GDM1 (cell line): ENCODE results near the gene OTUD7B.
"Not testable (repeated sequence)": the region's sequence is repeated elsewhere in the genome, so short reads cannot be mapped to it uniquely, and the experiment has no call there.

ENCODE experiments used
- DNase-seq: peaks from one replicate; lab custom pipeline; 2025; lab: John Stamatoyannopoulos, UW

Gene OTUD7B

DNA sequence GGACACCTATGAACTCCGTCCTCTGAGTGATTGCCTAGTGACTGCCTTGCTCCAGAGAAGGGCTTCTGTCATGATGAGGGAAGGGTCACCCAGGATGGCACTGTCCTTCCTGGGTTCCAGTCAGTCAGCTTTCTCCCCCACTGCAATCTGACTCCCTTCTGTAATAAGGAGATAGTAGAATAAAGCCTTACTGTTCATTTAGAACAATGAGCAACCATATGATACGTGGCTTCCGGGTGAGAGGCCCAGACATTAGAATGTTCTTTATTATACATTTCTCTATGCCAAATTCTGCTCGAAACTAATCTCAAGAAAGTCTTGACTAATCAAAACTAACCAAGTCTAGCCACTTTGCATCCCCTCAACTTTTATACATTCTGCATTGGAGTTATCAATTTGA is 65.3 kb downstream of the OTUD7B start:
- DNase-seq, result no peak

DNA sequence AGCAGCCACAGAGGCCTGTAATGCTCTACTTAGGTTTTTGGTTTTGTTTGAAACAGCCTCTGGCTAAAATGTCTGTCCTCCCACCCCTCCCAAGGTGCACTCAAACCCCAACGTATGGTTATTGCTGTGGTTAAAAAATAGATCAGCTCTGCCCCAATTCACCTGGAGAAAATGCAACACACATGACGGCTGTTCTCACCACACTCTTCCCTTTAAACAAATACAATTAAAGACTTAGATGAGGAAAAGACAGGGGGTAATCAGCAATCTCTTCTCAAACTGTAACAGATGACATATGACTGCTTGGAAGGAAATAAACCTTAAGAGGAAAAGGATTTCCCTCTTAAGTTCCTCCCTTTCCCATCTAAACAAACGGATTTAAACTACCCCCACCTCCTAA is 67.6 kb downstream of the OTUD7B start:
- DNase-seq, result no peak

- no peak for DNase-seq
Measured at GRCh38 chr1:149942207-149942606, 68.3 kb downstream of the OTUD7B start.

GRCh38 chr1:149940427-149940826 is 70.1 kb downstream of the OTUD7B start:
- no peak for DNase-seq

GRCh38 chr1:149938668-149939003 is 71.9 kb downstream of the OTUD7B start:
- DNase-seq, result not testable (repeated sequence)

GRCh38 chr1:149937759-149938158 is 72.8 kb downstream of the OTUD7B start:
- no peak for DNase-seq

DNA sequence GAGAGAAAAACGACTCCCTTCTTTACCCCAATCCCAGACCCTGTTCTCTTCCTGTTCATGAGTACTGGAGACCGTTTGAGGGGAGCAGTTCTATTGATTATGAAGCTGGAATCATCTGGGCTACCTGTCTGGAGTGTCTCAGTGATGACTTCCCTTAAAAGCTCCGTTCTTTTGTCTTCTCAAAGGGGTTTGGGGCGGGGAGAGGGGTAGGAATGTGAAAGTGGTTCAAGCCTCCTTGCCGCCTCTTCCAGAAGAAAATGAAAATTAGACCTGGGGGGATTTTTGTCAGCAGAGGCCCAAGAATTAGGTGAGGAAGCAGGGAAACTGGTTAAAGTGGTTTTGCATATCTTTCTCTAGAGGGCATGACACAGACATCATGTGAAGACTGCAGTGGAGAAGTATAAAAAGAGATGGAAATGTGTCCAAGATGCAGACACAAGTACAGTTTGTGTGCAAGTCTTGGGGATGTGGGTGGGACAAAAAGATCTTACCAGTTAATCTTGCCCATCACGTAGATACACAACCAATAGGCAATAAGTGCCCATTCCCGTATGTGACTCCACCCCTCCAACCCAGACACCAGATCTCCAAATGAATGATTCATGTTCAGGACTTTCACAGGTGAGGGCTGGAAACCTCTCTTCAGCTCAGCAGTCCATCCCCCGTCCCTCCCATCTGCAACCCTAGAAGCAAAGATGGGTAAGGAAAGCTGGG is 73.4 kb downstream of the OTUD7B start:
- no peak for DNase-seq

DNA sequence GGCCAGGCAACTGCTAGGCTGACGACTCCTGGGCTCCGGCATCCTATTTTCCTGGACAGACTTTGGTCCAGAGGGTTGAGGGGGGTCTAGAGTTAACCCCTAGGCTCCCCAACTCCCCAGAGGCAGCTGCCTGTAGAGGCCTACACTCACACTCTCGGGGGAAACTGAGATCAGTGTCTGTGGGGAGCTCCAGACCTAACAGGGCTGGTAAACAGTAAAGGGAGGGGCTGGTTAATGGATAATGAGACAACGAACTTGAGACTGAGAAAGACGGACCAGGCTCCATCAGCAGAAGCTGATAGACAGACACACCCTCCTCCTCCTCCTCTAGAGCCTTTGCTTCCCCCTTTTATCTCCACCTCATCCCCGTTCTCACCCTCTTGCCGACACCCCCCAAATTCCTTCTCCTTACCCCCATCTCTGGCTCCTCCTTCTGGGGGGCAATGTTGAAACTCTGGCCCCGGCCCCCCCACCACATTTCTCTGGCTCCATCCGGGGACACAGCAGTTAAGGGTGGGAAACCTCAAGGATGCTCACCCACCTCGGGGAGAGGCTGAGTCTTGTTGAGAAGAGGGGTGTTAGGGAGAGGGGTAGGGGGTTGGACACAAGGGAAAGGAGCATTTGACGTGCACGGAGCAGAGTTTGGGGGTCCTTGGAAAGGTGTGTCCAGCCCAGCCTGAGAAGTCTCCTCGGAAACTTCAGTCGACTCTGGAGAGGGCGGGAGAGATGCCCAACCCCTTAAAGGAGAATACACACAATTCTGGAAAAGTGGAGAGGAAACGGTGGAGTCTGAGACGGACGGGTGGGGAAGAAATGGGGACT is 74.1 kb downstream of the OTUD7B start, which contains the start of gene MTMR11:
Gene MTMR11 (minus strand): TSS at position 710 of the 822 bp plus-strand sequence. CDS start 232 bp downstream, at position 478.
- no peak for DNase-seq

DNA sequence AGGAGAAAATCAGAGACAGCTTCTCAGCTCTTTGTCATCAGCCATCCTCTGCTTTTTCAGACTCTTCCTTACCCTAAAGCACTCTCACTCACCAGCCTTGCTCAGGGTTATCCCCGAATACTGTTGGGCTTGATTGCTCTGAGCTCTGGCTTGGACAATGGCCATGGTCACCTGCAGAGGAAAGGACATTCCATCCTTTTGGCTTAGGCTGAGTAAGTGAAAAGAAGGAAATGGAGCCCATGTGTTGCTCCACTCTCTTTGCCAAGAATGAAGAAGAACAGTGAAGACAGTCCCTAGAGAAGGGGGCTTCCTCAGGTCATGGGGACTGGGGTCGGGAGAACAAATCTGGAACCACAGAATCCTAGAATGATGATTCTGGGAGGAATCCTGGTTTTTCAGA is 76.2 kb downstream of the OTUD7B start:
- no peak for DNase-seq

DNA sequence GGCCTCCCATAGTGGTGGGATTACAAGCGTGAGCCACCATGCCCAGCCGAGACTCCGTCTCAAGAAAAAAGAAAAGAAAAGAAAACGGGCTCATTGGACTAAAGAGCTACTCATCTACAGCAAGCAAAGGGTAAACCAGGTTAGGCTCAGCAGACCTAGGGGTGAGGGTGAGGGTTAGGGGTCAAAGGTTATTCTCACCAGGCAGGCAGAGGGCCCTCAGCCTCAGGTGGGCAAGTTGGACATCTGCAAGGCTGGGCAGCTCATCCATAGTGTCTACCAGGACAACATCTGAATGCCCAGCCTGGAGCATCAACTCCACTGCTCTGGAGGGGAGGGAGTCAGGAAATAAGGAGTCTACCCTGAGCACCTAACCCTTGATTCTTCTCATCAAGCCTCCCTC is 77.3 kb downstream of the OTUD7B start:
- no peak for DNase-seq

- DNase-seq, result no peak
Measured at GRCh38 chr1:149932474-149932873, 78.1 kb downstream of the OTUD7B start.

GRCh38 chr1:149931212-149931790 is 79.2 kb downstream of the OTUD7B start:
- no peak for DNase-seq

DNA sequence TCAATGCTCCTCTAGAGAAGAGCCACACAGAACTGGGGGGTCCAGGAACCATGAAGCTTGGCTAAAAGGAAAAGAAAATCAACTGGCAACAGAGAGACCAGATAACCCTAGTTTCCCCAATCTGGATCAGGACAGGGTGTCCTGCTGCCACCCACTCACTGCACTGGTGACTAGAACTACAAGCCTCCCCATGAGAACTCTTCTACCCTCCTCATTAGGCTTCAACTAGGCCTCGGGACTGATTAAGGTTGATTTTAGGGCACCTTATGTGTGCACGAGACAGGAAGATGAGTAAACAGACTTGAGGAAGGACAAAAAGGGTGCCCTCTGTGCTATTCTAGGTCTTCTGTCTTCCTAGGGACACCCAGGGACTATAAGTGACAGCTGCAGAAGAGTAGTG is 80.7 kb downstream of the OTUD7B start:
- no peak for DNase-seq

DNA sequence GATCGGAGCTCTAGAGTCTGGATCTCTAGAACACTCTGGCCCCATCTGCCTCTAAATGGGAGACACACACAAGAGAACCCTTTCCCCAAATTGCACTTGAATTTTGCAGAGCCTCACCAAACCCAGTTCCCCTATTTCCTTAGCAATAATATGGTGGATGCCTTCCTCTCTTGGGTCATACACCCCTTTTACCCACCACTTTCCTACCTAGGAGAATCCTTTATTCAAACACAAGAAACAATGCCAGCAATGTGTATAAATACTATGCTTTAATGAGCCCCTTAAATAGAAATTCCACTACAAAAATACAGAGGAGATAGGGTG is 82.2 kb downstream of the OTUD7B start:
- no peak for DNase-seq

- DNase-seq, result peak; percentile 89
Measured at GRCh38 chr1:149927563-149928400, 82.7 kb downstream of the OTUD7B start, which contains the start of gene SF3B4. SF3B4 (minus strand) TSS chr1:149927803; CDS start chr1:149927759, 44 bp downstream.

DNA sequence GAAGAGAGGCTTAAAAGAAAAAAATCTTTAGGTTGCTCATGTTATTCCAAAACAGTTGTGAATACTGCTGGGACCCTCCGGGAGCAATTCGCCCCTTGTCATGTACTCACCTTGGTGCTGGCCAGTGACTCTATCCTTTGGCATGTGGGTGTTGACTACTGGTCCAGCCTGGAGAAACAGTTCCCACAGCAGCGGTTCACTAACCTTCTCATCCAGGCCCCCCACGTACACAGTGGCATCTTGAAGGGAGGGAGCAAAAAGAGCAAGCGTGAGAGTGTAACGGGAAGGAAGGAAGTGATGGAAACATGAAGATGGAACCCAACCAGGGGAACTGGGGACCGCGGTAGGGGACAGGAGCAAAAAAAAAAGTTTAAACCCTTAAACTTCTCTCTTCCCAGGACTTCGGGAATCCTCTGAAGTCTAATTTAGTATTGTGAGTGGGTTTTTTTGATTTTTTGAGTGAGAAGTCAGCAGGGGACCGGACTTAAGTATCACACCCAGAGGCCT is 83.4 kb downstream of the OTUD7B start:
- no peak for DNase-seq

DNA sequence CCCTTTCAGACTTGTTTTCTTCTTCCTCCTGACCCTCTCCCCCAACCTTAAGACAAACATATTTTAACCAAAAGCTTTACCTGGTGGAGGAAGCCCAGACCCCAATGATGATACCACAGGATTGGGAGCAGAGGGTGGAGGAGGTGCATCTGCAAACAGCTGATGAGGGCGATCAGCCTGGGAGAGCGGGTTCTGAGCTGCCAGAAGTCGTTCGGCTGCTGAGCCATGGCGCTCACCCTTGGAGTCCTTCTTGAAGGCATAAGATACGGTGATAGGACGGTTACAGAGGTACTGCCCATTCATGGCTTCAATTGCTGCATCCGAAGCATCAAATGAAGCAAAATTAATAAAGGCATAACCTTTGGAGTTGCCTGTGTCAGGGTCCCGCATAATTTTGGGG is 84.2 kb downstream of the OTUD7B start:
- no peak for DNase-seq

DNA sequence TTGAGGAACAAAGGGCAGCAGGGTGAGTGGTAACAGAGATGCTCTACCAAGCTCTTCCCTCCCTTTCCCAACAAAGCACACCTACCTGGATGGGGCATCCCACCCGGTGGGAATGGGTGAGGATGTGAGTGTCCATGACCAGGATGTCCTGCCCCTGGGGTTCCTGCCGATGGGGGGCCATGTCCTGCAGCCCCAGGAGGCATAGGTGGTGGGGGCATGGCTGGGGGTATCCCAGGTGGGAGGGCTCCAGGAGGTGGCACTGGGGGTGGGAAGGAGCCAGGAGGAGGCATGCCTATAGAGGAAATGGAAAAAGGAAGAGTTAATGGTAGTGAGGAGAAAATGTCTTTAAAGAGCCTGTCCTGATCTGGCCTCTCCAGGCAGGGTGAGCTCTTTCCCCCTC is 84.8 kb downstream of the OTUD7B start:
- DNase-seq, result no peak

GRCh38 chr1:149925345-149925744 is 85.2 kb downstream of the OTUD7B start:
- no peak for DNase-seq

DNA sequence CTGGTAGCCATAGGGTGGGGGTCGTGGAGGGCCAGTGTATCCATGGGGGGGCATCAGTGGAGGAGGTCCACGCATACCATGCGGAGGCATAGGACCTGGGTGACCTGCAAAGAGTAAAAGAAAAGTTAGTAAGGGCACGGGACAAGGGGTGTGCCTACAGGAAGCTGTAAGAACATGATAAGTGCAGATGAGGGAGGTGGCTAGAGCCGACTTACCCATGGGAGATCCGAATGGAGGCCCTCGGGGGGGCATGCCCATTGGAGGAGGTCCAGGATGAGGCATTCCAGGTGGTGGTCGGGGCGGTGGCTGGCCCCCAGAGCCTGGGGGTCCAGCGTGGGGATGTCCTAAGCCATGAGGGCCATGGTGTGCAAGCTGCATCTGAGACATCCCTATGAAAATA is 86.9 kb downstream of the OTUD7B start:
- DNase-seq, result no peak

DNA sequence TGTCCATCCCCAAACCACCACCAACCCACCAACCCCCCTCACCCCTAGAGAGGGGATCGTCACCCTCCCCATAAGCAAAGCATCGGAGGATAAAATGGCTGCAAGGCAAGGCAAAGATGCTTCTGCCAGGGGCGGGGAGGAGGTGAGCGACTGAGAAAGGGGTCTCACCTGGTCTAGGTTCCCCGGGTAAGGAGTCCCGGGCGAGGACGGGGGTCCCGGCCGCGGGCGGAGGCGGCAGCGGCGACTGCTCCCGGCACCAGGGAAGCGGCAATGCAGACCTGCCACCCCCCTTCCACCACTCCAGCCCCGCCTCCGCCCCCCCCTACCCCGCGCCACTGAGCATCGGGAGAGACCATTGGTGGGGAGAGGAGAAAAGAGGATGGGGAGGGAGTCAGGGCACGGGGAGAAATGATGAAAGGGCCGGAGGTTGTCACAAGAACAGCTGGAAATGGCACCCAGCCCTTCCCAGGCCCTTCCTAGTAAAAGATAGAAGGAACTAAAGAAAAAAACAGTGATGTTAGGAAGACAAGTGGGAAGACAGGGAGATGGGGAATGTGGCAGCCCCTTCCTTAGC is 92.9 kb downstream of the OTUD7B start, which contains the start of gene SV2A:
Gene SV2A (minus strand): TSS at position 274 of the 574 bp plus-strand sequence. CDS start 4,004 bp downstream, outside the sequence.
- DNase-seq, result peak; percentile 62

DNA sequence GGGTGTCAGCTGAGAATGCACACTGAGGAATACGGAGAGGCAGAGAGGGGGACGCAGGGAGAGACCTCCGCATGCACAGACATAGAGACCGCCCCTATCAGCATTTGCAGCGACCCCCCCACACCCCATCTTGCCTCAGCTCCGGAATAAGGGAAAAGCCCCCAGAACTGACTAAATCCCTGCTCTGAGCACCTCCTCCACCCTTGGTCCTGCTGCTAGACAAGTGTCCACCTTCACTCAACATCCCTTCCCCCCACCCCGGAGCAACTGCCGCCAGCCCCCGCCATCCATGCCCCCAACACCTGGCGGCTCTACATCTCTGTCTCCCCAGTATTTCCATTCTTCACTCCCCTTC is 93.7 kb downstream of the OTUD7B start:
- no peak for DNase-seq
